Neural progenitor cell (in vitro differentiated cells): ENCODE data around the gene AK4. TPM values are rescaled to one million over a fixed set of nuclear protein-coding genes. Genes with fewer than 3 reads are reported as not detected.

ENCODE experiments used
- DNase-seq: peaks from one replicate; pipeline ENCODE4 v3.0.0-alpha.2; 2016; ENCODE audit warnings: low spot score
- H2AFZ ChIP-seq: fragments of 200-600 bp; sonication (generic); replicated peaks from 2 replicates; pipeline ENCODE4 v1.6.1; 2016; ENCODE audit warnings: antibody characterized with exemption
- H3F3A ChIP-seq: fragments of 200-600 bp; sonication (generic); 2 replicates; pipeline ENCODE4 v1.6.1; 2016; ENCODE audit warnings: antibody characterized with exemption, low read depth
- H3K27ac ChIP-seq: fragments of 200-600 bp; sonication (generic); 2 replicates; pipeline ENCODE4 v1.5.1; 2016; ENCODE audit warnings: mild to moderate bottlenecking
- H3K27me3 ChIP-seq: fragments of 200-600 bp; sonication (generic); 2 replicates; pipeline ENCODE4 v1.6.1; 2016; ENCODE audit warnings: mild to moderate bottlenecking, moderate library complexity
- H3K36me3 ChIP-seq: fragments of 200-600 bp; sonication (generic); 2 replicates; pipeline ENCODE4 v1.5.1; 2016
- H3K4me1 ChIP-seq: fragments of 200-600 bp; sonication (generic); 2 replicates; pipeline ENCODE4 v1.6.1; 2016; ENCODE audit warnings: mixed run types
- H3K4me2 ChIP-seq: fragments of 200-600 bp; sonication (generic); 2 replicates; pipeline ENCODE4 v1.6.1; 2016
- H3K4me3 ChIP-seq: fragments of 200-600 bp; sonication (generic); 2 replicates; pipeline ENCODE4 v1.5.1; 2016
- H3K79me2 ChIP-seq: fragments of 200-600 bp; sonication (generic); 2 replicates; pipeline ENCODE4 v1.6.1; 2016; ENCODE audit warnings: low read depth
- H3K9ac ChIP-seq: fragments of 200-600 bp; sonication (generic); 2 replicates; pipeline ENCODE4 v1.6.1; 2016
- H3K9me3 ChIP-seq: fragments of 200-600 bp; sonication (generic); 2 replicates; pipeline ENCODE4 v1.5.1; 2016; ENCODE audit warnings: low read depth
- H4K20me1 ChIP-seq: fragments of 200-600 bp; sonication (generic); 2 replicates; pipeline ENCODE4 v1.6.1; 2016; ENCODE audit warnings: low read depth
- H3K27ac Mint-ChIP-seq: 3 replicates; pipeline ENCODE4 v1.8.0; 2021; ENCODE audit warnings: mixed read lengths
- H3K27me3 Mint-ChIP-seq: 2 replicates; pipeline ENCODE4 v1.8.0; 2022; ENCODE audit warnings: low read depth, mild to moderate bottlenecking, inconsistent platforms, moderate library complexity, mixed read lengths; ENCODE audit not compliant: insufficient read depth
- H3K36me3 Mint-ChIP-seq: 3 replicates; pipeline ENCODE4 v1.8.0; 2021; ENCODE audit warnings: mixed read lengths
- H3K4me1 Mint-ChIP-seq: 3 replicates; pipeline ENCODE4 v1.8.0; 2021; ENCODE audit warnings: mixed read lengths
- H3K4me3 Mint-ChIP-seq: 3 replicates; pipeline ENCODE4 v1.8.0; 2021; ENCODE audit warnings: mild to moderate bottlenecking, moderate library complexity, mixed read lengths
- H3K9me3 Mint-ChIP-seq: 3 replicates; pipeline ENCODE4 v1.8.0; 2020; ENCODE audit warnings: mixed read lengths
- CTCF ChIP-seq: fragments of 200-600 bp; sonication (generic); IDR thresholded peaks from 2 replicates; pipeline ENCODE4 v1.5.1; 2017; ENCODE audit warnings: antibody characterized with exemption, mild to moderate bottlenecking
- EZH2 ChIP-seq: fragments of 200-600 bp; sonication (generic); IDR thresholded peaks from 2 replicates; pipeline ENCODE4 v1.6.1; 2017; ENCODE audit warnings: antibody characterized with exemption, mild to moderate bottlenecking, moderate library complexity
- EZH2phosphoT487 ChIP-seq: fragments of 200-600 bp; sonication (generic); IDR thresholded peaks from 2 replicates; pipeline ENCODE4 v1.6.1; 2017; ENCODE audit warnings: antibody characterized with exemption
- total RNA-seq: library from RNA; depleted of rRNA; stranded (reverse); fragments of >200 nt; gene quantifications from 2 replicates; pipeline ENCODE4 v1.2.3, GENCODE V29; 2015; ENCODE audit warnings: low replicate concordance

The AK4 gene
- total RNA-seq, 1 donor from 2014 or later = 31.5 TPM

GRCh38 chr1:65225179-65225578 lies 77.2 kb downstream of the AK4 start:
- H3K4me3 Mint-ChIP-seq = no peak overlapping the region
- H3K4me1 Mint-ChIP-seq = peaks cover 6% of the 10 kb centered on the region
- Histone ChIP-seq H3K4me1 (no peaks in the 10 kb centered on the region), H3K27me3 (no peaks in the 10 kb centered on the region), H3K36me3 (peaks cover under 1% of the 10 kb centered on the region), H3K4me3 (no peak overlapping the region), H3K9ac (no peak overlapping the region), H3F3A (no peaks in the 10 kb centered on the region), H3K4me2 (no peak overlapping the region), H3K79me2 (no peaks in the 10 kb centered on the region), H3K9me3 (no peaks in the 10 kb centered on the region), H4K20me1 (no peaks in the 10 kb centered on the region), H2AFZ (no peak overlapping the region), H3K27ac (no peak overlapping the region)
- no peaks in the 10 kb centered on the region for H3K9me3 Mint-ChIP-seq
- H3K27me3 Mint-ChIP-seq = no peaks in the 10 kb centered on the region
- peaks cover 9% of the 10 kb centered on the region for H3K36me3 Mint-ChIP-seq
- TF ChIP-seq EZH2phosphoT487 (no peak), EZH2 (no peak)
- H3K27ac Mint-ChIP-seq = no peak overlapping the region
- no peak for DNase-seq

- Mint-ChIP-seq H3K9me3 (no peaks in the 10 kb centered on the region), H3K4me1 (peaks cover 2% of the 10 kb centered on the region), H3K27me3 (no peaks in the 10 kb centered on the region), H3K36me3 (peaks cover 8% of the 10 kb centered on the region), H3K4me3 (no peak overlapping the region), H3K27ac (no peak overlapping the region)
- H4K20me1 ChIP-seq = no peaks in the 10 kb centered on the region
- no peak for DNase-seq
- no peaks in the 10 kb centered on the region for H3K27me3 ChIP-seq
- H3K4me1 ChIP-seq = no peaks in the 10 kb centered on the region
- H3K79me2 ChIP-seq = no peaks in the 10 kb centered on the region
- no peaks in the 10 kb centered on the region for H3K36me3 ChIP-seq
- H3K4me2 ChIP-seq = no peak overlapping the region
- TF ChIP-seq EZH2 (no peak), EZH2phosphoT487 (no peak), CTCF (no peak)
- no peaks in the 10 kb centered on the region for H3F3A ChIP-seq
- no peak overlapping the region for H3K4me3 ChIP-seq
- no peak overlapping the region for H3K27ac ChIP-seq
- H2AFZ ChIP-seq = no peak overlapping the region
- no peaks in the 10 kb centered on the region for H3K9me3 ChIP-seq
- H3K9ac ChIP-seq = no peak overlapping the region
Observed at GRCh38 chr1:65229201-65229600, 81.2 kb downstream of the AK4 start.

DNA sequence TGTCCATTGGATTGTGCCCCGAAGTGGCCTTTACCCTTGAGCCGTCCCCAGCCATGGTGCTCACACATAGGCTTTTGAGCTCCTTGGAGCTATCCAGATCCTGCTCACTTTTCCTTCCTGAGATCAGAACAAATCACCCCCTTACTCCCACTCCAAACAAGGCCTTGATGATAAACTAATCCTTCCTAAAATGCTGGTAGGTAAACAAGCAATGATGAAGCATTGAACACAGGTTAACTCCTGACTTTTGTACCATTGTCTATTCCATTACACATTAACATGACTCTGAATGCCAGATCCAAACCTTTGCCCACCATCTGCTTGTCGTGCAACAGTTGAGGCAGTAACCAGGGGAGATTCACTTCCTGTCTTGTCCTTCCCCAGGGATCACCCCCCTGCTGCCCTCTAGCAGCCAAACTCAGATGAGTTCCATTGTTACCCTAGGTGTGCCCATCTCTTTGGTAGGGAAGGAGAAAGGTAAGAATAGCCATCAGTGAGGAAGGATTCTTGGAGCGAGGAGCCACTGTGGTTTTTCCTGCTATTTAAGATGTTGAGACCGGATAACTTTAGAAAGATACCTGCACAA lies 81.8 kb downstream of the AK4 start:
- TF ChIP-seq EZH2 (no peak), EZH2phosphoT487 (no peak), CTCF (no peak)
- H3K4me3 ChIP-seq = no peak overlapping the region
- peaks cover 3% of the 10 kb centered on the region for H3K36me3 Mint-ChIP-seq
- no peaks in the 10 kb centered on the region for H3K9me3 ChIP-seq
- H3K9me3 Mint-ChIP-seq = no peaks in the 10 kb centered on the region
- H3K27me3 Mint-ChIP-seq = no peaks in the 10 kb centered on the region
- no peak overlapping the region for H3K4me2 ChIP-seq
- H3K4me1 ChIP-seq = no peaks in the 10 kb centered on the region
- no peak for DNase-seq
- no peaks in the 10 kb centered on the region for H3F3A ChIP-seq
- H3K4me3 Mint-ChIP-seq = no peak overlapping the region
- no peaks in the 10 kb centered on the region for H3K79me2 ChIP-seq
- no peak overlapping the region for H3K9ac ChIP-seq
- no peak overlapping the region for H3K27ac Mint-ChIP-seq
- no peaks in the 10 kb centered on the region for H3K27me3 ChIP-seq
- no peaks in the 10 kb centered on the region for H3K36me3 ChIP-seq
- H4K20me1 ChIP-seq = no peaks in the 10 kb centered on the region
- no peaks in the 10 kb centered on the region for H3K4me1 Mint-ChIP-seq
- no peak overlapping the region for H2AFZ ChIP-seq
- H3K27ac ChIP-seq = no peak overlapping the region

GRCh38 chr1:65230731-65231481 lies 82.9 kb downstream of the AK4 start:
- Histone ChIP-seq H3F3A (no peaks in the 10 kb centered on the region), H3K79me2 (no peaks in the 10 kb centered on the region), H4K20me1 (no peaks in the 10 kb centered on the region), H3K27ac (no peak overlapping the region), H3K9ac (no peak overlapping the region), H3K9me3 (no peaks in the 10 kb centered on the region), H3K4me1 (no peaks in the 10 kb centered on the region), H3K4me2 (no peak overlapping the region), H2AFZ (no peak overlapping the region), H3K4me3 (no peak overlapping the region), H3K36me3 (no peaks in the 10 kb centered on the region), H3K27me3 (no peaks in the 10 kb centered on the region)
- DNase-seq = no peak
- no peaks in the 10 kb centered on the region for H3K36me3 Mint-ChIP-seq
- no peak overlapping the region for H3K4me3 Mint-ChIP-seq
- no peaks in the 10 kb centered on the region for H3K27me3 Mint-ChIP-seq
- TF ChIP-seq EZH2phosphoT487 = no peak
- no peak for TF ChIP-seq EZH2
- no peak for TF ChIP-seq CTCF
- H3K4me1 Mint-ChIP-seq = no peaks in the 10 kb centered on the region
- no peak overlapping the region for H3K27ac Mint-ChIP-seq
- no peaks in the 10 kb centered on the region for H3K9me3 Mint-ChIP-seq
